HT1080 (cell line): ENCODE results near the gene EEF1AKMT1. TPM values are rescaled to one million over a fixed set of nuclear protein-coding genes. Genes with fewer than 3 reads are reported as not detected.

Experiments used
- DNase-seq: peaks from one replicate; pipeline ENCODE4 v3.0.0-alpha.2; 2015; ENCODE audit warnings: low read depth
- polyA plus RNA-seq, 2 experiments: library from polyadenylated mRNA; depleted of rRNA; stranded (reverse); fragments of >200 nt; gene quantifications; 2 replicates each; pipeline ENCODE4 v1.2.3, GENCODE V29; 2015
- total RNA-seq: library from RNA; depleted of rRNA; stranded (reverse); fragments of >200 nt; shearing (Covaris generic); gene quantifications from 2 replicates; pipeline ENCODE4 v1.2.3, GENCODE V29; 2014; rRNA removed

The EEF1AKMT1 gene
- total RNA-seq = 6.0 and 10.0 TPM in 2 replicates
- polyA plus RNA-seq (2015; cell fraction: cytosol; rRNA removed) = 7.5 and 7.6 TPM in 2 replicates
- polyA plus RNA-seq (2015; cell fraction: nucleus; rRNA removed) = 4.1 and 6.1 TPM in 2 replicates

DNA sequence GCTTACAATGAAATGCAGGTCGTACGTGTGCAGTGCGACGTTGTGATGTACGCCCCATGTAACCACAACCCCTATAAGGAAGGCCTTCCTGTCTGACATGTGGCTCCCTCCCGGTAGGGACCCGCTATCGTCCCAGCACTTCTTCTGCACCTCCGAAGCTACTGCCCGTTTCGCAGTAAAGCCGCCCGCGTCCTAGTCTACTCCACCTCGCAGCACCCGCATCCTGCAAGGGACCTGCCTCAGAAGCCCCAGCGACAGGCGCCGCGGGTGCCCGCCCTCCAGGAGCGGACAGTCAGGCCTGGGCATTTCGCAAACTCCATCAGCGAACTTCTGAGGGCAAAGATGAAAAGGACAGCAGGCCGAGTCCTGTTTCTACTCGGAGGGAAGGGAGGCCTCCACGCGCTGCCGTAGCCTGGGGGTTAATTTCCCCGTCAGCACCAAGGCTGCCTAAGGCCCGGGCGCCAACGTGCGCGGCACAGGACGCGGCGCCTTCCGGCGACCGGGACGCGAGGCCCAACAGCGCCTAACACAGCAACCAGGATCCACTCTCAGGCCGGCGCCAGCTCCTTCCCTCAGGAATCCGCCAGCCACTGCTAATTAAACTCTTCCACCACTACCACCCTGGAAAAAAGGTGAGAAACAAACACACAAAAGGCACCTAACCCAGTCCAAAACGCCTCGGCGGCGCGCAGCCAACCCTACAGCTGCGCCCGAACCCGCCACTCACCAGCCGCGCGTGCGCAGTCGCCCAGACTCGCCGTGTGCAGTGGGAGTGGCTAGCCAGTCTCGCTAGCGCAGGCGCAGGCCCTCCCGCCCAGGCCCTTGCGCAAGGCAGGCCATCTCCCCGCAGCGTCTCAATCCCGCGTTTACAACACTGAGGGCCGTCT, at the start of gene EEF1AKMT1:
EEF1AKMT1 (minus strand) TSS at position 768 of the 887 bp plus-strand sequence. CDS start 16,363 bp downstream, outside the sequence.
- peak; percentile 84 for DNase-seq

- DNase-seq = no peak
These were observed 49.3 kb upstream of the EEF1AKMT1 start for GRCh38 chr13:20823071-20823470.

GRCh38 chr13:20822406-20822805, 48.6 kb upstream of the EEF1AKMT1 start:
- DNase-seq = no peak

DNA sequence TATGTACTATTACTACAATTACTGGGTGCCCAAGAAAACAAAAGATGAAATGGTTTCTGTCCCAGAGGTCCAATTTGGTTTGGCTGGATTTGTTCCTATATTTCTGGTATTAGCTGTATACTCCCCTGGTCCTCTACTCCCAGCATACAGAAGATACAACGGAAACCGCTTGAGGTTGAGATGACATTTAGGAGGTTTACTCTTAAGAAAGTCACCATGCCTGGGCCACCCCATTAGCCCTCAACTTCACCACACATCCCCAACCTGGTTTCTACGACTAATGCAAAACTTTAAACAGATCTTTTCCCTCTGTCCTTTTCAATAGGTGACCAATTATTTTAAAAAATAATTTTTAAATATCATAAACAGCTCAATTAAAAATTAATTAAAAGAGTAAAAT, 46.0 kb upstream of the EEF1AKMT1 start:
- no peak for DNase-seq

DNA sequence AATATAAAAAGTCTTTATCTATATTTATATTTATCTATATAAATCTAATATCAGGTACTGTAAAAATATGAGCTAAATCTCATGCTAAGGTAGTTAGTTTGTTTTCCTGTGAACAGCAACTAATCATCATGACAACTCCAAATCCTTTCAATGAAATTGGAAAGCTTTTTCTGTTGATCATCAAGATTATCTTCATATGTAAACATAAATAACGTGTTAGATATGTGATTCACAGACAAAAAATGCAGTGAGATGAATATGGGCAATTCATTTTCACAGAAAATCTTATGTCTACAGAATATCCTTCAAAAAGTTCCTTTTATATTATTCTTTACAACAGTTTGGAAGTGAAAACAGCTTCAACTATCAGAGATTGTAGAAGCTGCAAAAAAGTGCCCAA, 41.7 kb upstream of the EEF1AKMT1 start:
- no peak for DNase-seq

DNA sequence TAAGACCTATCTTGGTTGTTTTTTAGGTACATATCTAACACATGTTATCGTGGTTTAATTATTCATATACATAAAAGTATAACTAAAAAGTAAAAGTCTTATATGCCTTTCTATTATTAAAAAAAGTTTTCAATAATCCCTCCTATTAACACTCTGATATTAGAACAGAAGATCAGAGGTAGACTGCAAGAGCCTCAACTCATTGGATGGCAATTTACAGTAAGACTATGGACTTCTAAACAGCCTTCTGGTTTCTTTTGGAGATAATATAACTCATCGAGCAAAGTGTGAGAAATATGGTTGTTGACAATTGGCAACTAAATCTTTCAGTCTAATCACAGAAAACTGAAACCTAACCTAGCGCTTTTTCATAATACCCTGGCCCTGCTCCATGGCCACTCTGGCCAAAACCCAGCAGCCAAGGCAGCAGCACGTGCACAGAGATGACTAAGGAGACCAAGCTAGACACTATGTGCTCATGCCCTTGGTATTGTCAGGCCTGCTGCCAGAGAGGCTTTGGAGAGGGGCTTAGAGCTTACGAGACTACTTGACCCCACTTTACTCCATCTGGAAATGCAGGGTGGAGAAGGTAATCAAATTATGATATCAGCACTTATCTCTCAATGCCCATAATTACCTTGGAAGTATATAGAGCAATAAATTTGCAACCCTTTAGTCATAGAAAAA, 40.6 kb upstream of the EEF1AKMT1 start:
- peak; percentile 90 for DNase-seq

DNA sequence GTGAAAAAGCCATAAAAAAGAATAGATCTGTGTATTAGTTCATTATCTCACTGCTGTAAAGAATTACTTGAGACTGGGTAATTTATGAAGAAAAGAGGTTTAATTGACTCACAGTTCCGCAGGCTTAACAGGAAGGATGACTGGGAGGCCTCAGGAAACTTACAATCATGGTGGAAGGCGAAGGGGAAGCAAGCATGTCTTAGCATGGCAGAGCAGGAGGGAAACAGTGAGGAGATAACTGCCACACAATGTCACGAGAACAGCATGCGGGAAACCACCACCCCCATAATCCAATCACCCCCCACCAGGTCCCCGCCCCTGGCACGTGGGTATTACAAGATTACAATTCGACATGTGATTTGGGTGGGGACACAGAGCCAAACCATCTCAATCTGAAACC, 39.1 kb upstream of the EEF1AKMT1 start:
- DNase-seq = no peak

DNA sequence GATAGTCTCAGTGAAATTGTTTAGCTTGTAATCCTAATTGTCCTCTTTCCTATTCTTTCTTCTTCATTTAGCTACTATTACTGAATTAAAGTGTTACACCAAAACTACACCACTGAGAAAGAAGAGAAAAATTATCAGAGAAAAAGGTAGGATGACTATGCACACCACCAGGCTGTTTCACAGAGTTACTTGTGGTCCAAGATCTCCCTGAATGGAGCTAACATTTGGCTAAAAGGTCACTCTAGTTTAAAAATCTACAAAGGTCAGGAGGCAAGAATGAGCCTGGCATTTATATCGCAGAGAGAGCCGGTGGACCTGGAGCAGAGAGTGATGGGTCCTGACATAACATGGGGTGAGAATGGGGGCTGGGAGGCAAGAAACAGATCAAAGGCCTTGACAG, 37.0 kb upstream of the EEF1AKMT1 start:
- DNase-seq = no peak

GRCh38 chr13:20808874-20809273, 35.1 kb upstream of the EEF1AKMT1 start:
- DNase-seq = no peak

DNA sequence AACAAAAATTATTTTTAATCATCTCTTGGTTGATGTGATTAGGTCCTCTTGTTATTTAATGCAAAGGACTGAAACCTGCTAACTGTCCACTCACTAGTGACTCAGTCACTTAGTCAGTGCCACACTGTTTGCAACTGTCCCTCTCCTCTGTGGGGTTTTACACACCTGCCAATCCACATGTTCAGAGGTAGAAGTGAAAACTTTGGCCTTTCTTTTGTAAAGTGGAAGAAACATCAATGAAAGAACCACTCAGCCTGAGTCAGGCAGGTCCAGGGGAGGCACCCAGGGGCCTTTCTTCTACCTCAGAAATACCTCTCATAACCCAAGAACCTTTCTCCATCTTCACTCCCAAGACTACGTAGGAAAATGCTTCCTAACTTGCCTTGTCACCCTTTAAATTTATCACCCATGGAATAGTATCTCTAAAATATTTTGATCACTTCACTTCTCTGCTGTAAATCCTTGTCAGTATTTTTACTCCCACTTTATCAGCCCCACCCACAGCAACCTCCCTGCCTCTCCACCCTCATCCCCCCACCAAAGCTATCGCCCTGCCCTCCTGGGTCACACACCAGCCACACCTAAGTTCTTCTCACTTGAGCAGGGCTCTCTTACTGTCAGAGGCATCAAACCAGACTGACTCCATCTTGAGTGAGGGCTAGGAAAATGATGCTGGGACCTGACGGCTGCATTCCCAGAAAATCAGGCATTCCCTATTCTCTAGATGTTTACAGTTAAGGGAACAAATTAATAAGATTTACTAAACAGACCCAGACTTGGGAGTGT, 29.6 kb upstream of the EEF1AKMT1 start:
- no peak for DNase-seq

DNA sequence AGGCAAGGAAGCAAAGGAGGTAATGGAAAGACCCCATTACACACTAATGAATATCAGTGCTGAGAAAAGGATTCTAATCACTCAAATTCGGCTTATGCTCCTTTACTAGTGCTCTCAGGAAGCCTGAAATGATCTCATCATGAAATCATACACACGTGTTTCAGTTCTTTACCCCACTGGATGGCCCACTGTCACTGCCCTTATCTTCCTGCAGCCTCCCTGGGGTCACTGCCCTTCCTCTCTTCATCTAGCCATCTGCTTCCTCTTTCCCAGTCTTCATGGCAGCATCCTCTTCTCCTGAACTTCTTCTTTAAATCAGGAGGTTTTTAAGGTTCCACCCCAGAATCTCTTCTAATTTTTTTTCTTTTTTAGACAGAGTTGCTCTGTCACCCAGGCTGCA, 27.9 kb upstream of the EEF1AKMT1 start:
- DNase-seq = peak; percentile 37

DNA sequence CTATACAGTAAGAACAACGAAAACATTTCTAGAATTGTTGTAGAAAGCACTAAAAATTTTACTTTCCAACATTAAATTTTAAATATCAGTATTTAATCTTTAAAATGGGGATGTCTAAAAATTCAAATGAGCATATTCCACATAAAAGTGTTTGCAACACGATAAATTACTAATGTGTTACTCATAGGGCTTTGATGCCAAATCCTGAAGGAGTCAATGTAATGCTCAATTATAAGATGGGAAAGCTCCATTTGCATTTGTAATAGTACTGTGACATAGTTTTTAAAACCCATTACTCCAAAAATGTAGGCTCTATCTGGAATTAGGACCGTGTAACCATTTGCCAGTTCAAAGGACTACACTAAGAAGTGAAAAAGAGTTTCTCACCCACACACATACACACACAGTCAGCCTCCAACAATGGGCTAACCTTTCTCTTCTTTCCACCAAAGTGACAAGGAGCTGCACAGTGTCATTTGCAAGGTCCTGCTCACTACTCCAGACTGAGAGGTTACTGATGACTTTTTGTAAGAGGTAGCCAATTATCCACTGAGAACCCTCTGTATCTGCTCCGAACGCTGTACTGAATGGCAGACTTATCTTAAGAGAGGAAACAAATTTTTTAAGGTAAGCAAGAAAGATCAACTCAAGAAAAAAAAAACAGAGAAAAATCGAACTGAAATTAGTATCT, 26.1 kb upstream of the EEF1AKMT1 start:
- no peak for DNase-seq

GRCh38 chr13:20798027-20798426, 24.3 kb upstream of the EEF1AKMT1 start:
- DNase-seq = no peak

- no peak for DNase-seq
These were observed 23.2 kb upstream of the EEF1AKMT1 start for GRCh38 chr13:20796791-20797508.

GRCh38 chr13:20789665-20790064, 15.9 kb upstream of the EEF1AKMT1 start:
- no peak for DNase-seq

DNA sequence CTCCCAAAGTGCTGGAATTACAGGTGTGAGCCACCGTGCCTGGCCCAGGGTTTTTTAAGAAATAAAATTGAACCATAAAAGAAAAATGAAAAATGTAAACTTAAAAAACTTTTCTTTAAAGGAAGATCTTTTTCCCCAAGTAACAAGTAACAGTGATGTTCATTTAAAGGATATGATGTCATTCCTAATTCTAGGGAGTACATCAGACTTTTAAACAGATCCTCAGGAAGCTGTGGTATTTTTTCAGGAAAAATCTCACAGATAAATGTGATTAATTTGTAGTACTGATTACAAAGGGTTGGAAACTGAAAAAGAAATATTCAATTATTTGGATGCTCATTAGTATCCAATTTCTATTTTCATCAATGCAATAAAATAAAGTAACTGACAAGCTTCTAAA, 14.6 kb upstream of the EEF1AKMT1 start:
- DNase-seq = no peak

DNA sequence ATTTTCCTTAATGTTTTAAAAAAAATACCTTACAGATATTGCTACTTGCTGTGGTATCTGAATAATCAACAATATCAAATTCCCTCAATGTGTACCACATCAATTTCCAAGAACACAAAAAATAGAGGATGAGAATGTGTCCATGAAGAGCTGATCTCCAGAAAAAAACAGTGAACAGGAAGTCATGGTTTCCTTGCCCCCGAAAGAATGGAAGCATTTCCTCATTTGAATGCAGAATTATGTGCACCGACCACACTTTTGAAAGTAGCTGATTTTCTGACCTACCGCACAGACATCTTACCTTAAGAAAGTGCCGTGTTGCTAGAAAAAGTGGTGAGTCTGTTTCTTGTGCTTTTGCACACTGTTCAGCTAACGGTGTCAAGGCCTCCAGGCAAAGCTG, 13.4 kb upstream of the EEF1AKMT1 start:
- DNase-seq = no peak

DNA sequence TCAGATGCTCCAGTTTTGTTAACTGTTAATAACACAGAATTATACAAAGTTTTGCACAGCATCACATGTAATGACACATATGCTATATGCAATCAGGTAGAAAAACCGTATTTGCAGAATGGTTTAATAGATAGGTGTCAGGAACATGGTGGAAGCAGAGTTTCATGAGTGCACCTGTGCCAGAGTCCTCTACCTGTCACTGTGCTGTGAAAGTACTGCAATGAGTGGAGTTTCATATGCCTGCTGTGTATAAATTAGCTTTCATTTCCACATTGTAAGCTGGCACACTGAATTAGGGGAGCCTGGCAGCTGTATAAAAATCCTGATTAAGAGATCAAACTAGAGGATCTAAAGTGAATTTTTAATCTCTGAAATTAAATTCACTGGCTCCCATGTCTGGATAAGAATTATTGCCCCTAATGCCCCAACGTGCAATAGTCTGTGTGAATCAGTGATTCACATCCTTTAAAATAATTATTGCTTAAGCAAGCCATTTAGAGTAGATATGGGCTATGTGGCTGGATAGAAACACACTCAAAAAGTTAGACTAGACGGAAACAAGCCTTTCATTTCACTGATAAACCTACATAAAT, 8.5 kb upstream of the EEF1AKMT1 start:
- no peak for DNase-seq

DNA sequence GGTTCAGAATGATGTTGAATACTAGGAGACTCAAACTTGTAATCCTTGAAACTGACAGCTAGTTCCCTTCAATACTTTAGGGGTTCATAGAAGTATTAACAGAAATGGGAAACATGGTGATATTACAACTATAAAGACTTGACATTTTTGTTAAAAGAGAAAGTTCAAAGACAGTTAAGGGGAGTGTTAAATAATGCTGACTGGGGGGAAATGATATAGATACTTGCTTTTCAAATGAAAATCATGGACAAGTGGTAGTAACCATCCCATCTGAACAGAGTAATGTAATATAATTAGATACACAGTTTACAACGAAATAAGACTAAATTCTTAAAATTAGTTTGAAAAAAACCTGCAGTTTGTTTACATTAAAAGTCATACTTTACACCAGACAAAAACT, 6.6 kb upstream of the EEF1AKMT1 start:
- DNase-seq = no peak

GRCh38 chr13:20779405-20779804, 5.6 kb upstream of the EEF1AKMT1 start:
- no peak for DNase-seq
